Subcutaneous adipose tissue (tissue), 4 donors: ENCODE measurements around the gene PPP1R10. TPM values are rescaled to one million over a fixed set of nuclear protein-coding genes. Genes with fewer than 3 reads are reported as not detected.

Source experiments
- CTCF ChIP-seq: fragments of 450-650 bp; IDR thresholded peaks from one replicate; pipeline ENCODE4 v1.5.1; 2016; ENCODE audit warnings: low read depth, mild to moderate bottlenecking, control low read depth, antibody characterized with exemption, moderate library complexity
- total RNA-seq, 4 donors: library from RNA; depleted of rRNA; stranded (reverse); fragments of >200 nt; gene quantifications; one replicate each; pipeline ENCODE4 v1.1.0, GENCODE V29; 2016

The PPP1R10 gene
- total RNA-seq, 4 donors from 2014 or later: 19.0 to 29.7 (median 27.6) TPM

GRCh38 chr6:30570263-30570662 is 46.8 kb downstream of the PPP1R10 start:
- no peak for TF ChIP-seq CTCF

- no peak for TF ChIP-seq CTCF
These were observed 48.8 kb downstream of the PPP1R10 start for GRCh38 chr6:30568245-30568644.

GRCh38 chr6:30565772-30566171 is 51.3 kb downstream of the PPP1R10 start:
- TF ChIP-seq CTCF: no peak

GRCh38 chr6:30564114-30564513 is 52.9 kb downstream of the PPP1R10 start:
- no peak for TF ChIP-seq CTCF

- TF ChIP-seq CTCF: no peak
These were observed 54.3 kb downstream of the PPP1R10 start for GRCh38 chr6:30562470-30563425.

GRCh38 chr6:30560930-30561329 is 56.1 kb downstream of the PPP1R10 start:
- TF ChIP-seq CTCF: no peak

GRCh38 chr6:30557683-30557981 is 59.4 kb downstream of the PPP1R10 start:
- TF ChIP-seq CTCF: no peak
